Measurements from ENCODE around the gene CYP3A7.
"Not testable (repeated sequence)": the region's sequence is repeated elsewhere in the genome, so short reads cannot be mapped to it uniquely, and the experiment has no call there.

Gene CYP3A7

GRCh38 chr7:99674995-99675742 lies 59.8 kb downstream of the CYP3A7 start:
- DNase-seq (ENCODE audit: low read depth in 2 of 2, low spot score in 1 of 2), result no peak

GRCh38 chr7:99672573-99672972 lies 62.4 kb downstream of the CYP3A7 start:
- DNase-seq (ENCODE audit: low read depth in 2 of 2, low spot score in 1 of 2), result no peak

GRCh38 chr7:99669782-99670181 lies 65.2 kb downstream of the CYP3A7 start:
- DNase-seq (ENCODE audit: low read depth in 2 of 2, low spot score in 1 of 2), result no peak

- no peak for DNase-seq (ENCODE audit: low read depth in 2 of 2, low spot score in 1 of 2)
Measured at GRCh38 chr7:99668541-99668940, 66.5 kb downstream of the CYP3A7 start.

- no peak for DNase-seq (ENCODE audit: low read depth in 2 of 2, low spot score in 1 of 2)
Measured at GRCh38 chr7:99667179-99667578, 67.8 kb downstream of the CYP3A7 start.

GRCh38 chr7:99666013-99666395 lies 69.0 kb downstream of the CYP3A7 start:
- DNase-seq (ENCODE audit: low read depth in 2 of 2, low spot score in 1 of 2), result no peak

GRCh38 chr7:99665312-99666012 lies 69.5 kb downstream of the CYP3A7 start:
- no peak for DNase-seq (ENCODE audit: low read depth in 2 of 2, low spot score in 1 of 2)

- not testable (repeated sequence) for DNase-seq (ENCODE audit: low read depth in 2 of 2, low spot score in 1 of 2)
Measured at GRCh38 chr7:99657879-99658278, 77.1 kb downstream of the CYP3A7 start.

Data from stimulated activated CD8-positive, alpha-beta memory T cell treated with anti-CD3 and anti-CD28 coated beads, Interleukin-4, amount 100 ng/mL, for 1 hour (primary cell).